HG03103 (cell line): ENCODE measurements around the gene SLC17A5.
"Not testable (repeated sequence)": the region's sequence is repeated elsewhere in the genome, so short reads cannot be mapped to it uniquely, and the experiment has no call there.

Experiments used
- ATAC-seq: cut with Tn5 transposase; IDR thresholded peaks from one replicate; pipeline ENCODE4 v1.9.1; 2021; ENCODE audit warnings: low read depth; ENCODE audit not compliant: unreplicated experiment

SLC17A5 gene

DNA sequence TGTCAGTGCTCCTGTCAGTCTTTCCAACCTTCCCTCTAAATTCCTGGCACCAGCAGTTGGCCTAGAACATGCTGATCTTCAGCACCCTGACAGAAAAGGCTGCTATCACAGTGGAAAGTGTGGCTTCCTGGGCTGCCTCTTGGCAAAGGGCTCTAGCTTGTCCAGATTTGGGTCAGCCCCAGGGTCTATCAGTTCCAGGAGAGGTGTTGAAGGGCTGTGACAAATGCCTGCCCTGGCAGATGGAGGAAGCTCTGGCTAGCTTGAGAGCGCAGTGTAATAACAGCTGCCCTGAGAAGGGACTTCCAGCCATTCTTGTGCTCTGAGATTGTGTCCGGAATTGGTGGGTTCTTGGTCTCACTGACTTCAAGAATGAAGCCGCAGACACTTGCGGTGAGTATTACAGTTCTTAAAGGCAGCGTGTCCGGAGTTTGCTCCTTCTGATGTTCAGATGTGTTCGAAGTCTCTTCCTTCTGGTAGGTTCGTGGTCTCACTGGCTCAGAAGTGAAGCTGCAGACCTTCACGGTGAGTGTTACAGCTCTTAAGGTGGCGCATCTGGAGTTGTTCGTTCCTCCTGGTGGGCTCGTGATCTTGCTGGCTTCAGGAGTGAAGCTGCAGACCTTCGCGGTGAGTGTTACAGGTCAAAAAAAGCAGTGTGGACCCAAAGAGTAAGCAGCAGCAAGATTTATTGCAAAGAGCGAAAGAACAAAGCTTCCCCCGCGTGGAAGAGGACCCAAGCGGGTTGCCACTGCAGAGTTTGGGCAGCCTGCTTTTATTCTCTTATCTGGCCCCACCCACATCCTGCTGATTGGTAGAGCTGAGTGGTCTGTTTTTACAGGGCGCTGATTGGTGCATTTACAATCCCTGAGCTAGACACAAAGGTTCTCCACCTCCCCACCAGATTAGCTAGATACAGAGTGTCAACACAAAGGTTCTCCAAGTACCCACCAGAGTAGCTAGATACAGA is 82.3 kb downstream of the SLC17A5 start:
- not testable (repeated sequence) for ATAC-seq

- no peak for ATAC-seq
These were observed 84.7 kb downstream of the SLC17A5 start for GRCh38 chr6:73569121-73569520.

GRCh38 chr6:73566954-73567591 is 86.7 kb downstream of the SLC17A5 start:
- ATAC-seq, result no peak

- ATAC-seq, result not testable (repeated sequence)
These were observed 87.3 kb downstream of the SLC17A5 start for GRCh38 chr6:73566486-73566871.

DNA sequence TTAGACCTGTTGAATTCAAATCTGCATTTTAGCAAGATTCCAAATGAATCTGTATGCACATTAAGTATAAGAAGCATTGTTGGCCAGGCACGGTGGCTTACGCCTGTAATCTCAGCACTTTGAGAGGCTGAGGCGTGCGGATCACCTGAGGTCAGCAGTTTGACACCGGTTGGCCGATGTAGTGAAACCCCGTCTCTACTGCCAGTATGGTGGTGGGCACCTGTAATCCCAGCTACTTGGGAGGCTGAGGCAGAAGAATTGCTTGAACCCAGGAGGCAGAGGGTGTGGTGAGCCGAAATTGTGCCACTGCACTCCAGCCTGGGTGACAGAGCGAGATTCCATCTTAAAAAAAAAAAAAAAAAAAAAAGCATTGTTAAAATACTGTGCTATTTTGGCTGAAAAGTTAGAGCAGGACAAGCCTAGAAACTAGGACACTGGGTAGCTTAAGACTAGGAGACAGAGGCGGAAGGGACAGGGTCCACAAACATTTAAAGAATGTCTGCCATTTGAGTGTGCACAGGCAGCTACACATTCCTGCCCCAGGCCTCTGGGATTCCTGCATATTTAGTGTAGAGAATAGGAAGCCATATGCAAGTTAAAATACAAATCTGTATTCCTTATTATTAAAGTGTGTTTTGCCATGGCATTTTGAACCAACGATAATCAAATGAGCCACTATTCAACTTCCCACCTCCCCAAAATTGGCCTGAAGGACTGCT is 87.9 kb downstream of the SLC17A5 start:
- ATAC-seq, result no peak

- ATAC-seq, result no peak
These were observed 89.0 kb downstream of the SLC17A5 start for GRCh38 chr6:73564578-73565345.

- no peak for ATAC-seq
These were observed 91.2 kb downstream of the SLC17A5 start for GRCh38 chr6:73562558-73562957.

- peak; percentile 52 for ATAC-seq
These were observed 92.9 kb downstream of the SLC17A5 start for GRCh38 chr6:73560853-73561407.

DNA sequence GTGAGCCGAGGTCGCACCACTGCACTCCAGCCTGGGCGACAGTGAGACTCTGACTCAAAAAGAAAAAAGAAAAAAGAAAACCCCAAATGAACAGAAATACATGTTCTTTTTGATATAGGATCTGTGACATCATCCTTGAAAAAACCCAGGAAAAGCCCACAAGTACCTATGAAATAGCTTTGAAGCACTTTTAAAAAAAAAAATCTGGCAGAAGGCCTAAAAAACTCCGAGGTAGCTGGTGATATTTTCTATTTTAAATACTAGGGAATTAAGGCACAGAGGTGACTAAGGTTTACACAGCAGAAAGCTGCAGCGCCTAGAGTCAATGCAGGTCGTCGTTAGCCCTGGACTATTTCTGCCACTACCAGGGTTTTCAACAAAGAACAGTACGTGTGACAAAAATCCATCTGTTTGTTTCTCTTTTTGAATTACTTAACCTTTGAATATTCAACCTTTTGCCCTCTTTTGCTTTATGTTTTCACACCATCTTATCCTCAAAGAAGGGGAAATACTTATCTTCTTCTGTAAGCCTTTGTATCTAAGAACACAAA is 93.5 kb downstream of the SLC17A5 start:
- peak; percentile 28 for ATAC-seq

GRCh38 chr6:73559399-73559794 is 94.4 kb downstream of the SLC17A5 start:
- ATAC-seq, result not testable (repeated sequence)

GRCh38 chr6:73558624-73559398 is 95.0 kb downstream of the SLC17A5 start:
- no peak for ATAC-seq

- ATAC-seq, result no peak
These were observed 97.0 kb downstream of the SLC17A5 start for GRCh38 chr6:73556836-73557235.

GRCh38 chr6:73555380-73555949 is 98.3 kb downstream of the SLC17A5 start:
- ATAC-seq, result not testable (repeated sequence)

DNA sequence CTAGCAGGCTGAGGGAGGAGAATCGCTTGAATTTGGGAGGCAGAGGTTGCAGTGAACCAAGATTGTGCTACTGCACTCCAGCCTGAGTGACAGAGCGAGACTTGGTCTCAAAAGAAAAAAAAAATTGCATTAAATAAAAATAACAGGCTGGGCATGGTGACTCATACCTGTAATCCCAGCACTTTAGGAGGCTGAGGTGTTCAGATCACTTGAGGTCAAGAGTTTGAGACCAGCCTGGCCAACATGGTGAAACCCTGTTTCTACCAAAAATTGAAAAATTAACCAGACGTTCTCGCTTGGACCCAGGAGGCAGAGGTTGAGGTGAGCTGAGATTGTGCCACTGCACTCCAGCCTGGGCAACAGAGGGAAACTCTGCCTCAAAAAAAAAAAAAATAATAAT is 102.7 kb downstream of the SLC17A5 start:
- not testable (repeated sequence) for ATAC-seq

DNA sequence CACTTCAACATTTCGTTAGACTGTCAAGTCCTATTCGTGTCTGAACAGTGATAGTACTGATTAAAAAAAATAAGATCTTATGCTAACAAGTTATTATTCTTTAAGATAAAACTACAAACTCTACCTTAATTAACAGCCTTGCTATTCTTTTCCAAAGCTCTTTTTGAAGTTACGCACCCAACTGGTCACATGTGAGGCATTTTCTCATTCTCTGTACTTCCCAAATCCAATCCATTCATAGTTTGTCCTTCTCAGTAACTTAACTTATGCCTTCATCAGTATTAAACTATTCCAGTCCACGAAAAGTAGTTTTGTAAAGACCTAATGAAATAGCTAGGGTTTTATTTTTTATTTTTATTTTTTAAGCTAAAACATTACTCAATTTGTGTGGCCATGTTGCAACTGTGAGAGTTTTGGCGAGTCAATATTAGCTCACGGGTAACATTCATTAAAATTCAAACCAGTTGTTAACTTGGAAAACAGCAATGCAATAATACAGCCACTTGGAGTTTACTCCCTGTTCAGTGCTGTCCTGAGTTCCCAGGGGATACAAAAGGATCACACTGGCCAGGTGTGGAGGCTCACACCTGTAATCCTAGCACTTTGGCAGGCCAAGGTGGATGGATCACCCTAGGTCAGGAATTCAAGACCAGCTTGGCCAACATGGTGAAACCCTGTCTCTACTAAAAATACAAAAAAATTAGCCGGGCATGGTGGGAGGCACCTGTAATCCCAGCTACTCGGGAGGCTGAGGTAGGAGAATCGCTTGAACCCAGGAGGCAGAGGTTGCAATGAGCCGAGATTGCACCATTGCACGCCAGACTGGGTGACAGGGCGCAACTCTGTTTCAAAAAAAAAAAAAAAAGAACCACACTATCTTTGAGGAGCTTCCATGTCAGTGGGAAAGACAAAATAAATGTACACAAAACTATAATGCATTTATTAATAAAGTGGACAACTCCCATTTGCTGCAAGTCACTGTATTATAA is 105.0 kb downstream of the SLC17A5 start:
- no peak for ATAC-seq

DNA sequence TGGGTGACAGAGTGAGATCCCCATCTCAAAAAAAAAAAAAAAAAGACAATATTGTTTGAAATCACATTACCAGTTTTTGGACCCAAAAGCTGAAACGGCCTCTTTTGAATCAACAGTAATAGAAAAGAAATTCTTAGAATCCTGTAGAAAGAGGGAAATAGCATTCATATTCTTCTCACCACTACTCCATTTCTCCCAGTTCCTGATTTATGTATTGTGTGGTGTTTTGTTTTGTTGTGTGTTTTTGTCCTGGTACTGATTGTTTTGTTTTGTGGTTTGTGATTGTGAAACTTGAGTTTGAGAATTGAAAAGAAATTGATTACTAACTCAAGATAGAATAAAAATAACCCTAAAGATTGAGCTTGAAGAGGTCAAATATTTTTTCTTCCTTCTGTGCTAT is 106.8 kb downstream of the SLC17A5 start:
- ATAC-seq, result no peak
